ENCODE measurements around the gene MDK. TPM values are rescaled to one million over a fixed set of nuclear protein-coding genes. Genes with fewer than 3 reads are reported as not detected.

The MDK gene
- total and polyA plus RNA-seq, 2 donors (not counting 3 experiments of a cell fraction or from before 2014, with no cell fraction given), result 331 to 893 TPM

DNA sequence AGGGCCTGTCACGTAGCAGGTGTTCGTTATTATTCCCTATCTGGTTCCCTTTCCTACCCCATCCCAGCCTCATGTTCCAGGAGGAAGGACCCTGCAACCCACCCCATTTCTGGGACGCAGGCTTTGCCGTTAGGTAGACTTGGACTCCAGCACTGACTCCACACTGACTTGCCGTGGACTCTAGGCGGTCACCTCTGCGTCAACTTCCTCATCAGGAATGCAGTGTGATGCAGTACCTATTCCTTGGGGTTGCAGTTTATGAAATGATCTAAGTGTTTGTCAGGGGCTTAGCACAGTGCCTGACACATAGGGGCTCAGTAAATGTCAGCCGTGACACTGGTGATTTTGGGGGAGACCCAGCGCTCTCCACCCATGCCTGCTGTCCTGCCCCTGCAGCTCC, 17.4 kb upstream of the MDK start:
- Histone ChIP-seq H4K20me1 (replicated peaks; ENCODE audit: control insufficient read depth, extremely low read depth, insufficient read depth, low read length) (no peaks in the 10 kb centered on the region), H3K4me1 (ENCODE audit: control insufficient read depth, extremely low read depth, insufficient read depth, low read length) (peaks cover 34% of the 10 kb centered on the region), H3K9me3 (replicated peaks; ENCODE audit: control insufficient read depth, insufficient read depth, low read length) (no peaks in the 10 kb centered on the region), H3K9me1 (replicated peaks; ENCODE audit: control insufficient read depth, extremely low read depth, insufficient read depth, low read length) (no peaks in the 10 kb centered on the region), H3K36me3 (ENCODE audit: control insufficient read depth in 2 of 2, extremely low read depth in 1 of 2, insufficient read depth in 2 of 2, low read length in 2 of 2) (peaks cover 0 to 2% of the 10 kb centered on the region in 2 experiments), H2AFZ (ENCODE audit: low read depth, low read length) (no peak overlapping the region), H3K27me3 (ENCODE audit: control insufficient read depth in 2 of 2, insufficient read depth in 2 of 2, low read length in 2 of 2) (no peaks in the 10 kb centered on the region), H3K79me2 (ENCODE audit: control insufficient read depth, insufficient read depth, low read length) (peaks cover 36% of the 10 kb centered on the region), H3K27ac (ENCODE audit: insufficient read depth, low read depth, low read length) (peak overlapping the region; percentile 80), H3K4me3 (replicated peaks in 1 of 3; ENCODE audit: insufficient read depth in 1 of 3, low read depth in 1 of 3, low read length in 3 of 3) (no peak overlapping the region), H3K4me2 (ENCODE audit: insufficient read depth, low read length) (no peak overlapping the region), H3K9ac (replicated peaks; ENCODE audit: extremely low read depth, insufficient read depth, low read length) (no peak overlapping the region)
- intact Hi-C loops (cut with micrococcal nuclease) (no loop called here), dilution Hi-C loops (cut with MboI; ENCODE audit: extremely low pct_ligation_motif_present, low sequenced_read_pairs) (no loop called here)
- POLR2A ChIA-PET, result no interaction called here
- FAIRE-seq, result peak; percentile 12
- no TSS peak for BruUV-seq (replicated peaks)
- CTCF ChIA-PET, result interaction anchor here (1.5 to 11.6 kb wide), 2 partner anchors 12 to 14 kb away, joined by 5 to 200 read pairs; partner anchors contain the start of gene DGKZ
- DNase-seq (ENCODE audit: low read depth, low spot score), result no peak
- TF ChIP-seq MYC (IDR thresholded peaks at IDR 0.05; ENCODE audit: low read depth, low read length) (no peak), JUN (IDR thresholded peaks at IDR 0.05; ENCODE audit: borderline replicate concordance, insufficient read depth, insufficient read length, low read depth) (no peak), POLR2AphosphoS5 (IDR thresholded peaks at IDR 0.05; ENCODE audit: insufficient read depth, low read depth, low read length) (no peak), EZH2 (IDR thresholded peaks at IDR 0.05; ENCODE audit: borderline replicate concordance, low read depth, low read length, severe bottlenecking) (no peak), POLR2A (IDR thresholded peaks at IDR 0.05; ENCODE audit: low read depth, low read length) (no peak), GATA2 (IDR thresholded peaks at IDR 0.05; ENCODE audit: insufficient read depth, insufficient read length, low read depth, low read length) (no peak), FOS (IDR thresholded peaks at IDR 0.05; ENCODE audit: borderline replicate concordance, insufficient read depth, low read length) (no peak)
- TF ChIP-seq, protein P1, sequence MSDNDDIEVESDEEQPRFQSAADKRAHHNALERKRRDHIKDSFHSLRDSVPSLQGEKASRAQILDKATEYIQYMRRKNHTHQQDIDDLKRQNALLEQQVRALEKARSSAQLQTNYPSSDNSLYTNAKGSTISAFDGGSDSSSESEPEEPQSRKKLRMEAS (IDR thresholded peaks at IDR 0.05; ENCODE audit: insufficient read depth, insufficient read length), result no peak
- TF ChIP-seq, protein P2, sequence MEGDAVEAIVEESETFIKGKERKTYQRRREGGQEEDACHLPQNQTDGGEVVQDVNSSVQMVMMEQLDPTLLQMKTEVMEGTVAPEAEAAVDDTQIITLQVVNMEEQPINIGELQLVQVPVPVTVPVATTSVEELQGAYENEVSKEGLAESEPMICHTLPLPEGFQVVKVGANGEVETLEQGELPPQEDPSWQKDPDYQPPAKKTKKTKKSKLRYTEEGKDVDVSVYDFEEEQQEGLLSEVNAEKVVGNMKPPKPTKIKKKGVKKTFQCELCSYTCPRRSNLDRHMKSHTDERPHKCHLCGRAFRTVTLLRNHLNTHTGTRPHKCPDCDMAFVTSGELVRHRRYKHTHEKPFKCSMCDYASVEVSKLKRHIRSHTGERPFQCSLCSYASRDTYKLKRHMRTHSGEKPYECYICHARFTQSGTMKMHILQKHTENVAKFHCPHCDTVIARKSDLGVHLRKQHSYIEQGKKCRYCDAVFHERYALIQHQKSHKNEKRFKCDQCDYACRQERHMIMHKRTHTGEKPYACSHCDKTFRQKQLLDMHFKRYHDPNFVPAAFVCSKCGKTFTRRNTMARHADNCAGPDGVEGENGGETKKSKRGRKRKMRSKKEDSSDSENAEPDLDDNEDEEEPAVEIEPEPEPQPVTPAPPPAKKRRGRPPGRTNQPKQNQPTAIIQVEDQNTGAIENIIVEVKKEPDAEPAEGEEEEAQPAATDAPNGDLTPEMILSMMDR (IDR thresholded peaks at IDR 0.05; ENCODE audit: extremely low read depth in 1 of 2, insufficient read depth in 1 of 2, low read depth in 1 of 2, low read length in 2 of 2), result no peak
